Measurements from ENCODE around the gene CTDSPL.

Gene CTDSPL

GRCh38 chr3:38018296-38019266 lies 156.9 kb downstream of the CTDSPL start:
- H4K91ac ChIP-seq (ENCODE audit: low read depth, low read length, poor library complexity): no peak overlapping the region
- no peak overlapping the region for H4K8ac ChIP-seq (ENCODE audit: low read depth, low read length)
- H3K18ac ChIP-seq (ENCODE audit: low read length): no peak overlapping the region
- H3K79me1 ChIP-seq (ENCODE audit: low read depth, low read length): peaks cover 7% of the 10 kb centered on the region
- H3K27ac ChIP-seq (replicated peaks; ENCODE audit: low read length): no peak overlapping the region
- no peak overlapping the region for H3K4ac ChIP-seq (ENCODE audit: low read length)
- no peak for DNase-seq (ENCODE audit: low spot score)
- H3K36me3 ChIP-seq (replicated peaks in 1 of 2; ENCODE audit: control insufficient read depth in 2 of 2, insufficient read depth in 2 of 2, low read length in 2 of 2): peaks cover 37 to 99% of the 10 kb centered on the region in 2 donors
- WGBS, 2 donors (ENCODE audit: extremely low coverage in 2 of 2, insufficient read length in 2 of 2, insufficient replicate concordance in 1 of 2): no CpG with 5 or more reads among the region's 13 CpGs
- H3K4me3 ChIP-seq (ENCODE audit: low read length in 2 of 2): peak overlapping the region in 1 of 2 donors; percentile 20
- no peak overlapping the region for H2BK5ac ChIP-seq (ENCODE audit: low read length)
- no peak overlapping the region for H3K14ac ChIP-seq (ENCODE audit: low read length)
- peaks cover under 1 to 7% of the 10 kb centered on the region in 2 donors for H3K4me1 ChIP-seq (ENCODE audit: control insufficient read depth in 2 of 2, insufficient read depth in 1 of 2, low read depth in 1 of 2, low read length in 2 of 2)
- no peaks in the 10 kb centered on the region for H3K27me3 ChIP-seq (ENCODE audit: control insufficient read depth in 3 of 3, insufficient read depth in 3 of 3, low read depth in 1 of 3, low read length in 3 of 3)
- H3K23ac ChIP-seq (ENCODE audit: low read depth, low read length, poor library complexity): peak overlapping the region; percentile 50
- no peak overlapping the region for H2BK120ac ChIP-seq (ENCODE audit: low read depth, low read length)
- peaks cover 6 to 13% of the 10 kb centered on the region in 2 donors for H3K9me3 ChIP-seq (replicated peaks in 1 of 2; ENCODE audit: control insufficient read depth in 2 of 2, insufficient read depth in 1 of 2, low read depth in 1 of 2, low read length in 2 of 2)
- no peak overlapping the region for H2BK15ac ChIP-seq (ENCODE audit: low read length)
- H3K4me2 ChIP-seq (ENCODE audit: insufficient read depth, low read length, poor library complexity, severe bottlenecking): no peak overlapping the region
- no peak overlapping the region for H2BK12ac ChIP-seq (ENCODE audit: low read length)
- peak overlapping the region; percentile 64 for H3K9ac ChIP-seq (ENCODE audit: low read depth, low read length, poor library complexity)
- no peak overlapping the region for H2AK5ac ChIP-seq (ENCODE audit: low read depth, low read length)
- H2AFZ ChIP-seq (ENCODE audit: low read length): no peak overlapping the region

- peaks cover 6 to 13% of the 10 kb centered on the region in 2 donors for H3K9me3 ChIP-seq (replicated peaks in 1 of 2; ENCODE audit: control insufficient read depth in 2 of 2, insufficient read depth in 1 of 2, low read depth in 1 of 2, low read length in 2 of 2)
- H2AK5ac ChIP-seq (ENCODE audit: low read depth, low read length): no peak overlapping the region
- no peak overlapping the region for H2BK120ac ChIP-seq (ENCODE audit: low read depth, low read length)
- no peak overlapping the region for H3K4me3 ChIP-seq (ENCODE audit: low read length in 2 of 2)
- no peak overlapping the region for H4K91ac ChIP-seq (ENCODE audit: low read depth, low read length, poor library complexity)
- peaks cover 2 to 12% of the 10 kb centered on the region in 2 donors for H3K4me1 ChIP-seq (ENCODE audit: control insufficient read depth in 2 of 2, insufficient read depth in 1 of 2, low read depth in 1 of 2, low read length in 2 of 2)
- no CpG with 5 or more reads among the region's 10 CpGs for WGBS, 2 donors (ENCODE audit: extremely low coverage in 2 of 2, insufficient read length in 2 of 2, insufficient replicate concordance in 1 of 2)
- H3K4ac ChIP-seq (ENCODE audit: low read length): no peak overlapping the region
- peaks cover 36 to 99% of the 10 kb centered on the region in 2 donors for H3K36me3 ChIP-seq (replicated peaks in 1 of 2; ENCODE audit: control insufficient read depth in 2 of 2, insufficient read depth in 2 of 2, low read length in 2 of 2)
- H3K27me3 ChIP-seq (ENCODE audit: control insufficient read depth in 3 of 3, insufficient read depth in 3 of 3, low read depth in 1 of 3, low read length in 3 of 3): no peaks in the 10 kb centered on the region
- H3K18ac ChIP-seq (ENCODE audit: low read length): no peak overlapping the region
- no peak overlapping the region for H2BK15ac ChIP-seq (ENCODE audit: low read length)
- no peak overlapping the region for H2BK5ac ChIP-seq (ENCODE audit: low read length)
- H3K23ac ChIP-seq (ENCODE audit: low read depth, low read length, poor library complexity): no peak overlapping the region
- H3K9ac ChIP-seq (ENCODE audit: low read depth, low read length, poor library complexity): no peak overlapping the region
- H2AFZ ChIP-seq (ENCODE audit: low read length): no peak overlapping the region
- H3K27ac ChIP-seq (replicated peaks; ENCODE audit: low read length): no peak overlapping the region
- DNase-seq (ENCODE audit: low spot score): no peak
- H3K14ac ChIP-seq (ENCODE audit: low read length): no peak overlapping the region
- no peak overlapping the region for H3K4me2 ChIP-seq (ENCODE audit: insufficient read depth, low read length, poor library complexity, severe bottlenecking)
- peaks cover 8% of the 10 kb centered on the region for H3K79me1 ChIP-seq (ENCODE audit: low read depth, low read length)
- H2BK12ac ChIP-seq (ENCODE audit: low read length): no peak overlapping the region
- H4K8ac ChIP-seq (ENCODE audit: low read depth, low read length): no peak overlapping the region
Measured at GRCh38 chr3:38019658-38020341, 158.1 kb downstream of the CTDSPL start.

- Histone ChIP-seq H3K27me3 (ENCODE audit: control insufficient read depth in 3 of 3, insufficient read depth in 3 of 3, low read depth in 1 of 3, low read length in 3 of 3) (no peaks in the 10 kb centered on the region), H3K14ac (ENCODE audit: low read length) (no peak overlapping the region), H3K23ac (ENCODE audit: low read depth, low read length, poor library complexity) (no peak overlapping the region), H3K4me2 (ENCODE audit: insufficient read depth, low read length, poor library complexity, severe bottlenecking) (no peak overlapping the region), H3K18ac (ENCODE audit: low read length) (no peak overlapping the region), H4K91ac (ENCODE audit: low read depth, low read length, poor library complexity) (no peak overlapping the region), H3K27ac (replicated peaks; ENCODE audit: low read length) (no peak overlapping the region), H3K79me1 (ENCODE audit: low read depth, low read length) (peaks cover 8% of the 10 kb centered on the region), H2AK5ac (ENCODE audit: low read depth, low read length) (no peak overlapping the region), H4K8ac (ENCODE audit: low read depth, low read length) (no peak overlapping the region), H2BK12ac (ENCODE audit: low read length) (no peak overlapping the region), H2BK5ac (ENCODE audit: low read length) (no peak overlapping the region), H3K36me3 (replicated peaks in 1 of 2; ENCODE audit: control insufficient read depth in 2 of 2, insufficient read depth in 2 of 2, low read length in 2 of 2) (peaks cover 32 to 99% of the 10 kb centered on the region in 2 donors), H2BK120ac (ENCODE audit: low read depth, low read length) (no peak overlapping the region), H3K4me1 (ENCODE audit: control insufficient read depth in 2 of 2, insufficient read depth in 1 of 2, low read depth in 1 of 2, low read length in 2 of 2) (peaks cover 2 to 12% of the 10 kb centered on the region in 2 donors), H2BK15ac (ENCODE audit: low read length) (no peak overlapping the region), H3K4ac (ENCODE audit: low read length) (no peak overlapping the region), H3K9me3 (replicated peaks in 1 of 2; ENCODE audit: control insufficient read depth in 2 of 2, insufficient read depth in 1 of 2, low read depth in 1 of 2, low read length in 2 of 2) (peaks cover 6 to 13% of the 10 kb centered on the region in 2 donors), H2AFZ (ENCODE audit: low read length) (no peak overlapping the region), H3K9ac (ENCODE audit: low read depth, low read length, poor library complexity) (no peak overlapping the region), H3K4me3 (ENCODE audit: low read length in 2 of 2) (no peak overlapping the region)
- DNase-seq (ENCODE audit: low spot score): no peak
- WGBS, 2 donors (ENCODE audit: extremely low coverage in 2 of 2, insufficient read length in 2 of 2, insufficient replicate concordance in 1 of 2): no CpG with 5 or more reads among the region's 3 CpGs
Measured at GRCh38 chr3:38020342-38020726, 158.7 kb downstream of the CTDSPL start.

GRCh38 chr3:38021196-38021595 lies 159.5 kb downstream of the CTDSPL start:
- no peak overlapping the region for H2BK120ac ChIP-seq (ENCODE audit: low read depth, low read length)
- peaks cover 4 to 13% of the 10 kb centered on the region in 2 donors for H3K4me1 ChIP-seq (ENCODE audit: control insufficient read depth in 2 of 2, insufficient read depth in 1 of 2, low read depth in 1 of 2, low read length in 2 of 2)
- H3K14ac ChIP-seq (ENCODE audit: low read length): no peak overlapping the region
- H2AFZ ChIP-seq (ENCODE audit: low read length): no peak overlapping the region
- H3K36me3 ChIP-seq (replicated peaks in 1 of 2; ENCODE audit: control insufficient read depth in 2 of 2, insufficient read depth in 2 of 2, low read length in 2 of 2): peaks cover 24 to 99% of the 10 kb centered on the region in 2 donors
- H3K79me1 ChIP-seq (ENCODE audit: low read depth, low read length): peaks cover 8% of the 10 kb centered on the region
- WGBS, 2 donors (ENCODE audit: extremely low coverage in 2 of 2, insufficient read length in 2 of 2, insufficient replicate concordance in 1 of 2): no CpG with 5 or more reads among the region's 4 CpGs
- H3K23ac ChIP-seq (ENCODE audit: low read depth, low read length, poor library complexity): no peak overlapping the region
- H2AK5ac ChIP-seq (ENCODE audit: low read depth, low read length): peak overlapping the region; percentile 1
- H3K27ac ChIP-seq (replicated peaks; ENCODE audit: low read length): no peak overlapping the region
- no peak overlapping the region for H4K8ac ChIP-seq (ENCODE audit: low read depth, low read length)
- H2BK12ac ChIP-seq (ENCODE audit: low read length): no peak overlapping the region
- no peak overlapping the region for H3K4ac ChIP-seq (ENCODE audit: low read length)
- DNase-seq (ENCODE audit: low spot score): no peak
- no peak overlapping the region for H4K91ac ChIP-seq (ENCODE audit: low read depth, low read length, poor library complexity)
- no peak overlapping the region for H3K9ac ChIP-seq (ENCODE audit: low read depth, low read length, poor library complexity)
- no peaks in the 10 kb centered on the region for H3K27me3 ChIP-seq (ENCODE audit: control insufficient read depth in 3 of 3, insufficient read depth in 3 of 3, low read depth in 1 of 3, low read length in 3 of 3)
- H3K9me3 ChIP-seq (replicated peaks in 1 of 2; ENCODE audit: control insufficient read depth in 2 of 2, insufficient read depth in 1 of 2, low read depth in 1 of 2, low read length in 2 of 2): peaks cover 4 to 7% of the 10 kb centered on the region in 2 donors
- no peak overlapping the region for H3K18ac ChIP-seq (ENCODE audit: low read length)
- no peak overlapping the region for H3K4me2 ChIP-seq (ENCODE audit: insufficient read depth, low read length, poor library complexity, severe bottlenecking)
- H2BK15ac ChIP-seq (ENCODE audit: low read length): no peak overlapping the region
- no peak overlapping the region for H2BK5ac ChIP-seq (ENCODE audit: low read length)
- no peak overlapping the region for H3K4me3 ChIP-seq (ENCODE audit: low read length in 2 of 2)

Data from neuronal stem cell (in vitro differentiated cells).